Myometrial cell (primary cell): ENCODE measurements around the gene KLRC2. TPM values are rescaled to one million over a fixed set of nuclear protein-coding genes. Genes with fewer than 3 reads are reported as not detected.

Experiments
- total RNA-seq: library from RNA; depleted of rRNA; stranded (reverse); fragments of >200 nt; gene quantifications from 2 replicates; pipeline ENCODE4 v1.2.3, GENCODE V29; 2015

The KLRC2 gene
- not detected in 2 replicates for total RNA-seq

DNA sequence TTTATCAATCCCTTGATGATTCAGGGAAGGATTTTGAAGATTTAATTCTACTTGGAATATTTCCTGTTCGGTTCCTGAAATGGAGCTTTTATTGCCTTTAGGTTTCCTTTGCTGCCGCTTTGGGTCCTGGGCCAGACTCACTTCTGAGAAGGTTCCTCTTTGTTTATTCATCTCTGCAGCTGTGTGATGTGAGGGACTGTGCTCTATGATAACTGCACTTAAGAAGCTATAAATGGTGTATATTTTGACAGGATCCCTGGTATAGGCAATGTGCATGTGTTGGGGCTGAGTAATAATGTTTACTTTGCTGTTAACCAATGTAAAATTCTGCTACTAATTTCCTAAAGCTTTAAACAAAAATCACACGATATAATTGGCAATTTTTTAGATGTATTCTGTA is at the start of gene KLRC2:
TSS of gene KLRC2 (minus strand) at position 195 of the 400 bp plus-strand sequence. CDS start at position 171, 24 bp downstream.

GRCh38 chr12:10453156-10453555 is 17.3 kb upstream of the KLRC2 start, which contains the start of gene KLRC1:
Gene KLRC1, minus strand, starts transcription at chr12:10453377. Its CDS starts 2,221 bp downstream, at chr12:10451156.

DNA sequence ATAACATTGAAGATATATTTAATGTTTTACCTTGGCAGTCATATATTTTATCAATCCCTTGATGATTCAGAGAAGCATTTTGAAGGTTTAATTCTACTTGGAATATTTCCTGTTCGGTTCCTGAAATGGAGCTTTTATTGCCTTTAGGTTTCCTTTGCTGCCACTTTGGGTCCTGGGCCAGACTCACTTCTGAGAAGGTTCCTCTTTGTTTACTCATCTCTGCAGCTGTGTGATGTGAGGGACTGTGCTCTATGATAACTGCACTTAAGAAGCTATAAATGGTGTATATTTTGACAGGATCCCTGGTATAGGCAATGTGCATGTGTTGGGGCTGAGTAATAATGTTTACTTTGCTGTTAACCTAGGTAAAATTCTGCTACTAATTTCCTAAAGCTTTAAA is 15.5 kb downstream of the KLRC2 start, which contains the start of gene KLRC3:
TSS of gene KLRC3 (minus strand) at position 262 of the 400 bp plus-strand sequence. CDS start at position 217, 45 bp downstream.

DNA sequence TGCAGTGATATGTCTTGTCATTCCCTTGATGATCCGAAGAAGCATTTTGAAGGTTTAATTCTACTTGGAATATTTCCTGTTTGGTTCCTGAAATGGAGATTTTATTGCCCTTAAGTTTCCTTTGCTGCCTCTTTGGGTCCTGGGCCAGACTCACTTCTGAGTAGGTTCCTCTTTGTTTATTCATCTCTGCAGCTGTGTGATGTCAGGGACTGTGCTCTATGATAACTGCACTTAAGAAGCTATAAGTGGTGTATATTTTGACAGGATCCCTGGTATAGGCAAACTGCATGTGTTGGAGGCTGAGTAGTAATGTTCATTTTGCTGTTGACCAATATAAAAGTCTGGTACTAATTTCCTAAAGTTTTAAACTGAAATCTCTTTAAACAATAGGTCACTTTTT is 26.4 kb downstream of the KLRC2 start, which contains the start of gene KLRC4:
TSS of gene KLRC4 (minus strand) at position 366 of the 400 bp plus-strand sequence. CDS start at position 184, 182 bp downstream.

GRCh38 chr12:10389904-10390303 is 45.9 kb downstream of the KLRC2 start, which contains the start of gene KLRK1:
Gene KLRK1, minus strand, starts transcription at chr12:10390041. Its CDS starts 1,231 bp downstream, at chr12:10388810.

Other genes starting within 250 kb of the KLRC2 start
- gene GABARAPL1, start 223.1 kb downstream of the KLRC2 start, total RNA-seq: 58.0 and 82.5 TPM in 2 replicates
- gene KLRD1, start 128.1 kb downstream of the KLRC2 start, total RNA-seq: under 0.01 TPM in 1 of 2 replicates, not detected in the other
- gene KLRK1, start 46.0 kb downstream of the KLRC2 start, total RNA-seq: not detected in 2 replicates
- gene KLRC4, start 26.3 kb downstream of the KLRC2 start, total RNA-seq: not detected in 2 replicates
- not detected in 2 replicates for gene KLRC3, start 15.4 kb downstream of the KLRC2 start, total RNA-seq
- not detected in 2 replicates for gene KLRC1, start 17.4 kb upstream of the KLRC2 start, total RNA-seq
- gene EIF2S3B, start 69.9 kb upstream of the KLRC2 start, total RNA-seq: 0.29 and 0.35 TPM in 2 replicates
- gene MAGOHB, start 177.6 kb upstream of the KLRC2 start, total RNA-seq: 20.9 and 22.5 TPM in 2 replicates
- gene STYK1, start 238.0 kb upstream of the KLRC2 start, total RNA-seq: 0.35 TPM in 1 of 2 replicates, not detected in the other